Ishikawa (cell line): ENCODE data around the gene PDCD1LG2.

Experiments
- EP300 ChIP-seq: IDR thresholded peaks from 2 replicates; pipeline ENCODE4 v1.6.1; 2012; ENCODE audit warnings: borderline replicate concordance
- NFIC ChIP-seq: IDR thresholded peaks from 2 replicates; pipeline ENCODE4 v1.6.1; 2012

DNA sequence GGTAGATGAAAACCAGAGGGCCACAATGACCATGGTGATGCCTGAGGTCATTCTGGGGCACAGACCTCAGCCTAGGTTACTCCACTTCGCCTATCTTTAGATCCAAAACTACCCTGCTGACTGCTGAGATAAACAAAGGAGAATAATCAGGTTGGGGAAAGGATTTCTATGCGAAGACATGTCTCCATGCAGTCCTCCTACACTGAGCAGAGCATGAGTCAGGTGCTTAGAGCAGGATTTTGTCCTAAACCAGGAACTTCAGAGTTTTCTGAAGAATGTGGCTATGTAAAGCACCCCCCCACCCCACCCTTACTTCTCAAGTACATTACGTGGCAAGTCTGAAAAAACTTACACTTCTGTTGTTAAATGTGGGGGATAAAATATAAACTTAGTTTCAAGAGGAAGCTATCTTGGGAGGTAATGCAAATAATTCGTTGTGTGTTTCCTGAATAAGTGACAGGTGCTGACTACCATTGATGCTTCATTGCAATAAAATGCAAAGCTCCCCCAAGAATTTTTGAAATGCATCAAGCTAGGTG lies 19.4 kb downstream of the PDCD1LG2 start:
- TF ChIP-seq NFIC = no peak
- no peak for TF ChIP-seq EP300
